DND-41 (cell line): ENCODE results near the gene COL20A1.

ENCODE experiments used
- EZH2 ChIP-seq: IDR thresholded peaks from 3 replicates; pipeline ENCODE4 v1.6.1; 2012; ENCODE audit warnings: borderline replicate concordance, low read depth, mild to moderate bottlenecking, moderate library complexity, low read length, inconsistent platforms; ENCODE audit not compliant: severe bottlenecking
- TF ChIP-seq, protein P1 (sequence below): IDR thresholded peaks from 2 replicates; pipeline ENCODE4 v1.5.1; 2012; ENCODE audit warnings: borderline replicate concordance, low read length, moderate library complexity, mild to moderate bottlenecking; ENCODE audit not compliant: poor library complexity, severe bottlenecking; ENCODE audit errors: extremely low read depth

DNA sequence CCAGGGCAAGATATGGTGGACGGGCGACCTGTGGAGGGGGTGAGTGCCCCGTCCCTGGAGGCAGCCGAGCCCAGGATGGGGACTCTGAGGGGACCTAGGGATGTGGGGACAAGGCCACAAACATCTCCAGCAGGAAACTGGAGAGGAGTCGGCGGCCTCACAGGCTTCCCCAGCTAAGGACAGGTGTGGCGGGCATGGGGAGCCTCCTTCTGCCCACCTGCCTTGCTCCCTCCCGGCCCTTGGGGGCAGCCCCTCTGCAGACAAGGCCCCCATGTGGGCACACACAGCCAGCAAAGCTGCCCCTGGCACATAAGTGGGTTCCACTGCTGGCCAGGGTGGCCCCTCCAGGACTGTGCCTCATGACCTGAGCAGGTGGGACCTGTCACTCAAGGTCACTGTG lies 63.5 kb downstream of the COL20A1 start:
- TF ChIP-seq, protein P1, sequence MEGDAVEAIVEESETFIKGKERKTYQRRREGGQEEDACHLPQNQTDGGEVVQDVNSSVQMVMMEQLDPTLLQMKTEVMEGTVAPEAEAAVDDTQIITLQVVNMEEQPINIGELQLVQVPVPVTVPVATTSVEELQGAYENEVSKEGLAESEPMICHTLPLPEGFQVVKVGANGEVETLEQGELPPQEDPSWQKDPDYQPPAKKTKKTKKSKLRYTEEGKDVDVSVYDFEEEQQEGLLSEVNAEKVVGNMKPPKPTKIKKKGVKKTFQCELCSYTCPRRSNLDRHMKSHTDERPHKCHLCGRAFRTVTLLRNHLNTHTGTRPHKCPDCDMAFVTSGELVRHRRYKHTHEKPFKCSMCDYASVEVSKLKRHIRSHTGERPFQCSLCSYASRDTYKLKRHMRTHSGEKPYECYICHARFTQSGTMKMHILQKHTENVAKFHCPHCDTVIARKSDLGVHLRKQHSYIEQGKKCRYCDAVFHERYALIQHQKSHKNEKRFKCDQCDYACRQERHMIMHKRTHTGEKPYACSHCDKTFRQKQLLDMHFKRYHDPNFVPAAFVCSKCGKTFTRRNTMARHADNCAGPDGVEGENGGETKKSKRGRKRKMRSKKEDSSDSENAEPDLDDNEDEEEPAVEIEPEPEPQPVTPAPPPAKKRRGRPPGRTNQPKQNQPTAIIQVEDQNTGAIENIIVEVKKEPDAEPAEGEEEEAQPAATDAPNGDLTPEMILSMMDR: no peak
- TF ChIP-seq EZH2: no peak
